Measurements from ENCODE around the gene EIF3A.

EIF3A gene

DNA sequence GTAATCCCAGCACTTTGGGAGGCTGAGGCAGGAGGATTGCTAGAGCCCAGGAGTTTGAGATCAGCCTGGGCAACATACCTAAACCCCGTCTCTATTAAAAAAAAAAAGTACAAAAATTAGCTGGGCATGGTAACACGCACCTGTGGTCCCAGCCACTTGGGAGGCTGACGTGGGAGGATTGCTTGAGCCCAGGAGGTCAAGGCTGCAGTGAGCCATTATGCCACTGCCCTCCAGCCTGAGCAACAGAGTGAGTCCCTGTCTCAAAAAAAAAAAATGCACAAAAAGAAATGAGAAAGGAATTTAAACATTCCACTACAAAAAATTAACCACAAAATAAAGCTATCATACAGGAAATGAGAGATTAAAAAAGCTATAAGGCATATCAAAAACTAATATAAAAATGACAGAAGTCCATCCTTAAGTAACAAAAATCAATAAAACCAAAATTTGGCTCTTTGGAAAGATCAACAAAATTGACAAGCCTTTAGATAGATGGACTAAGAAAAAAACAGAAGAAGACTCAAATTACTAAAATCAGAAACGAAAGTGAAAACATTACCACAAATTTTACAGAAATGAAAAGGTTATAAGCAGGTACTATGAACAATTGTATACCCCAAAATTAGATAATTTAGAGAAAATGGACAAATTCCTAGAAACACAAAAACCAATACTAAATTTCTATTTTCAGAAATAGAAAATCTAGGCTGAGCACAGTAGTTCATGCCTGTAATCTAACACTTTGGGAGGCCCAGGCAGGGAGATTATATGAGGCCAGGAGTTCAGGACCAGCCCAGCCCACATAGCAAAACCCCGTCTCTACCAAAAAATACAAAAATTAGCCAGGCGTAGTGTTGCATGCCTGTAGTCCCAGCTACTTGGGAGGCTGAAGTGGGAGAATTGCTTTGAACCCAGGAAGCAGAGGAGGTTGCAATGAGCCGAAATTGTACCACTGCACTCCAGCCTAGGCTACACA lies 93.5 kb downstream of the EIF3A start:
- no peaks in the 10 kb centered on the region for H3K36me3 ChIP-seq (ENCODE audit: control insufficient read depth, insufficient read depth, low read length)
- no peaks in the 10 kb centered on the region for H3K9me3 ChIP-seq (ENCODE audit: control insufficient read depth, low read length)
- no peaks in the 10 kb centered on the region for H3K4me1 ChIP-seq (ENCODE audit: control insufficient read depth, insufficient read depth, low read length)
- H3K27me3 ChIP-seq (ENCODE audit: control insufficient read depth, insufficient read depth, low read length), result no peaks in the 10 kb centered on the region
- H3K9ac ChIP-seq (ENCODE audit: low read length), result no peak overlapping the region
- no peak overlapping the region for H3K4me3 ChIP-seq (ENCODE audit: low read length)

DNA sequence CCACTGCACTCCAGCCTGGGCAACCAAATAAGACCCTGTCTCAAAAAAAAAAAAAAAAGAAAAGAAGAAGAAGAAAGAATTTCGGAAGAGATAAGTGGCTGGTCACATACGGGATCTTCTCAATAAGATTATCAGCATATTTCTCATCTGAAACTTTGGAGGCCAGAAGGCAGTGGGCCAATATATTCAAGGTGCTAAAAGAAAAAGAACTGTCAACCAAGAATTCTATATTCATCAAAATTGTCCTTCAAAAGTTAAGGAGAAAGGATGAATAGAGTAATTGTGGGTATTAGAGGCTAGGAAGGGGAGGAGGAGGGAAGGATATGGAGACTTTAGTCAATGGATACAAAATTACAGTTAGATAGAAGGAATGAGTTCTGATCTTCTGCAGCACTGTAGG lies 95.0 kb downstream of the EIF3A start:
- Histone ChIP-seq H3K9ac (ENCODE audit: low read length) (no peak overlapping the region), H3K36me3 (ENCODE audit: control insufficient read depth, insufficient read depth, low read length) (no peaks in the 10 kb centered on the region), H3K27me3 (ENCODE audit: control insufficient read depth, insufficient read depth, low read length) (no peaks in the 10 kb centered on the region)

More for the DNA sequence above, 95.0 kb downstream of the EIF3A start:
- Histone ChIP-seq H3K9me3 (ENCODE audit: control insufficient read depth, low read length) (no peaks in the 10 kb centered on the region), H3K4me3 (ENCODE audit: low read length) (no peak overlapping the region), H3K4me1 (ENCODE audit: control insufficient read depth, insufficient read depth, low read length) (no peaks in the 10 kb centered on the region)
